ENCODE measurements around the gene ARHGEF6. TPM values are rescaled to one million over a fixed set of nuclear protein-coding genes. Genes with fewer than 3 reads are reported as not detected.

ARHGEF6 gene
- total RNA-seq, 1 donor from 2014 or later, result 0.98 TPM

DNA sequence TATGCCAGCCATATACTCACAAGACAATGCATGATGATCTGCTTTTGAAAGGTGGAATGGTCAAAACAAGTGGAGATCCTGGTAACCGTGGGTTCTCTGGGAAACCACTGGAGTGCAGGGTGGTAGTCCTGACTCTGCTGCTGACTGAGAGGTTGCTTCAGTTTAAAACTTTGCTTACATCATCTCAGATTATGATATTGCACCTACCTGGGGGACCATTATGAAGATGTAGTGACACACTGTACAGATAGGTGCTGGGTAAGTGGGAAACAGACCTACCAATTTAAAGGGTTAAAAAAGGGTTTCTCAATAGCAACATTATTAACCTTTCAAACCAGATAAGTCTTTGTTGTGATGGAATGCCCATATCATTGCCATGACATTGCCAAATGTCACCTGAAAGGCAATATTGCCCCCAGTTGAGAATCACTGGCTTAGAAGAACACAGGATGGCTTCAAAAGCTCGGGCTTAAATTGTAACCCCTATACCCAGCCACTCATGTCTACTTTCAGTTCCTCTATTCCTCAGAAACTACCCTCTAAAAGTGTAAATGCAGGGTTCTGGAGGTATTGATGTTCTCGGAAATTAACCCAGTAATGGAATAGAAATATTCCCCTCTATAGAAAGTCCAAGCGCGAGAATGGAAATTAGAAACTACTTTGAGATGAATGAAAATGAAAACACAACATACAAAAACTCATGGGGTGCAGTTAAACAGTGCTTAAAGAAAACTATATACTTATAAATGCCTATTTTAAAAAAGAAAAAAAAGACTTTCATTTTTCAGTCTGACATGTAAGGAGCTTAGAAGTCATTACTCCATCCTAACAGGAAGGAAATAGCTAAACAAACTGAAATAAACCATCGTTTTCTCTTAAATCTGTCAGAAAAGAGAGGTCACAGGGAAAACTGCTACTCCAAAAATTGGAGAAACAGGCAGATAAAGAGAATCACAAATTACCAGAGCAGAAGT, 65.8 kb downstream of the ARHGEF6 start:
- no peak for DNase-seq (ENCODE audit: low spot score in 2 of 2, unreplicated experiment in 2 of 2)
- H3K36me3 Mint-ChIP-seq, result no peaks in the 10 kb centered on the region
- H3K27me3 Mint-ChIP-seq (ENCODE audit: low read depth), result no peaks in the 10 kb centered on the region
- no peak overlapping the region for H3K27ac Mint-ChIP-seq
- TF ChIP-seq, protein P1, sequence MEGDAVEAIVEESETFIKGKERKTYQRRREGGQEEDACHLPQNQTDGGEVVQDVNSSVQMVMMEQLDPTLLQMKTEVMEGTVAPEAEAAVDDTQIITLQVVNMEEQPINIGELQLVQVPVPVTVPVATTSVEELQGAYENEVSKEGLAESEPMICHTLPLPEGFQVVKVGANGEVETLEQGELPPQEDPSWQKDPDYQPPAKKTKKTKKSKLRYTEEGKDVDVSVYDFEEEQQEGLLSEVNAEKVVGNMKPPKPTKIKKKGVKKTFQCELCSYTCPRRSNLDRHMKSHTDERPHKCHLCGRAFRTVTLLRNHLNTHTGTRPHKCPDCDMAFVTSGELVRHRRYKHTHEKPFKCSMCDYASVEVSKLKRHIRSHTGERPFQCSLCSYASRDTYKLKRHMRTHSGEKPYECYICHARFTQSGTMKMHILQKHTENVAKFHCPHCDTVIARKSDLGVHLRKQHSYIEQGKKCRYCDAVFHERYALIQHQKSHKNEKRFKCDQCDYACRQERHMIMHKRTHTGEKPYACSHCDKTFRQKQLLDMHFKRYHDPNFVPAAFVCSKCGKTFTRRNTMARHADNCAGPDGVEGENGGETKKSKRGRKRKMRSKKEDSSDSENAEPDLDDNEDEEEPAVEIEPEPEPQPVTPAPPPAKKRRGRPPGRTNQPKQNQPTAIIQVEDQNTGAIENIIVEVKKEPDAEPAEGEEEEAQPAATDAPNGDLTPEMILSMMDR (IDR thresholded peaks at IDR 0.05; ENCODE audit: unreplicated experiment), result no peak
- H3K9me3 Mint-ChIP-seq, result peaks cover 3% of the 10 kb centered on the region
- H3K4me1 Mint-ChIP-seq, result no peaks in the 10 kb centered on the region
- no peak overlapping the region for H3K4me3 Mint-ChIP-seq

DNA sequence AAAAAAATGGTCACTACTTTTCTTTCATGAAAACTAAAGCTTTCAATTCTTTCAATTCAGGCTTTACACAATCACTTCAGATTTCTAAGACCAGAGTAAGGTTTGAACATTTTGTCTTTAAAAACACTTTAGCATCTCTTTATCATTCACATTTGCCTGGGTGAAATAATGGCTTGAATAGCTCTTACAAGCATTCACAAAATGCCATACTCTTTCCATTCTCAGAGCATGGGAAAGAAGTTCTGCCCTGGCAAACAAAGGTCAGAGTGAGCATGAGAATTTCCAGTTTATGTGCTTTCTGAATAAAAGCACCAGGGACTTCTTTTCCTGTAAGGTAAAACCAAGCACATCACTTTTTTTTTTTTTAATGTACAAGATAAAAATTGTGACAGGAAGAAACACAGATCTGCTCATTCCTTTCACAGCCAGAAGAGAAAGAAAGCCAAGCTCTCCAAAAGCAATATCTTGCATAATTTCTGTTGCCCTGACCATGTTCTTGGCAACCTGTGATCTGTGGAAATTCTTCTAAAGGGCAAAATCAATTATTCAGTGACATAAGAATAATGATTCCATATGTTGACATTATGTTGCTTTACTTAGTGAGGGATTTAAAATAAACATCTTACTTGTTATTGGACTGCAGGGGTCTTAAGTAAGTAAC, 68.0 kb downstream of the ARHGEF6 start:
- Mint-ChIP-seq H3K27me3 (ENCODE audit: low read depth) (no peaks in the 10 kb centered on the region), H3K27ac (no peak overlapping the region), H3K9me3 (peaks cover 3% of the 10 kb centered on the region), H3K36me3 (no peaks in the 10 kb centered on the region), H3K4me1 (no peaks in the 10 kb centered on the region), H3K4me3 (no peak overlapping the region)
- TF ChIP-seq, protein P1 (IDR thresholded peaks at IDR 0.05; ENCODE audit: unreplicated experiment), result no peak
- no peak for DNase-seq (ENCODE audit: low spot score in 2 of 2, unreplicated experiment in 2 of 2)

DNA sequence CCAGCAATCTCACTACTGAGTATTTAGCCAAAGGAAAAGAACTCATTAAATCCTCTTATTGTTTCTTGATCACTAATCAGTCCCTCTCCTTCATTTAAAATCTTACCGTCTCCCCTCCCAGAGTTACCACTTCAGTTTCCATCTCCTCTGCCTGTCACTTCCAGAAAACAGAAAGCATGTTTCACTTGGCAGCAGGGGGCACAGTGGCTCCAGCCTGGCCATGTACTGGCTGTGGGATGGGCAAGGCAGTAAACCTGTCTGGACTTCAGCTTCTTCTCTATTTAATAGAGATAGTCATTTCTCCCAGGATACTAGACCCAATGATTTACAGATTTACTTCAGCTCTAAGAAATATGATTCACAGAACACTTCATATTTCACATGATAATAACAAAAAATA, 69.6 kb downstream of the ARHGEF6 start:
- H3K36me3 Mint-ChIP-seq, result no peaks in the 10 kb centered on the region
- TF ChIP-seq, protein P1 (IDR thresholded peaks at IDR 0.05; ENCODE audit: unreplicated experiment), result no peak
- DNase-seq (ENCODE audit: low spot score in 2 of 2, unreplicated experiment in 2 of 2), result no peak
- H3K4me3 Mint-ChIP-seq, result no peak overlapping the region
- no peaks in the 10 kb centered on the region for H3K4me1 Mint-ChIP-seq
- H3K27me3 Mint-ChIP-seq (ENCODE audit: low read depth), result no peaks in the 10 kb centered on the region
- peaks cover 1% of the 10 kb centered on the region for H3K9me3 Mint-ChIP-seq
- H3K27ac Mint-ChIP-seq, result no peak overlapping the region

DNA sequence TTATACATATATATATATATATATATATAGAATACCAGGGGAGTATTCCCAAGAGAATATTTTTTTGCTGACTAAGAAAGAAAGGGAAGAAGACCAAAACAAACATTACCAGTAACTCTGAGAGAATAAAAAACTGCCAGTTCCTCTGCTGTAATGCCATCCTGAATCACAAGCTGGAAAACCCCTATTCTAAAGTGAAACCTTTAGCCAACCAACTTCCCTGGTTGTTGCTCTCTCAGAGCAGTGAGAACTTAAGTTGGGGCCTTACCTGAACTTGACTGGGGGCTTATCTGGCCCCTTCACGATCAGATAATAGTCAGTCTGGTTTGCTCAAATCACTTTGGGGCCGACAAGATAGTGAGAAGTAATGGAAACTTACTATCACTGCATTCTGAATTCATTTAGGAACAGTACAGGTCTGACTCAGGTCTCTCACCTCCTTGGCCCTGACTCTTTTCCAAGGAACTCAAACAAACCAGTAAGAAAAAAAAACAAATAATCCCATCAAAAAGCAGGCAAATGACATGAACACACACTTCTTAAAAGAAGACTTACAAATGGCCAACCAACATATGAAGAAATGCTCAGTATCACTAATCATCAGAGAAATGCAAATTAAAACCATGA, 70.3 kb downstream of the ARHGEF6 start:
- no peaks in the 10 kb centered on the region for H3K27me3 Mint-ChIP-seq (ENCODE audit: low read depth)
- H3K27ac Mint-ChIP-seq, result no peak overlapping the region
- H3K4me3 Mint-ChIP-seq, result no peak overlapping the region
- DNase-seq (ENCODE audit: low spot score in 2 of 2, unreplicated experiment in 2 of 2), result no peak
- no peaks in the 10 kb centered on the region for H3K36me3 Mint-ChIP-seq
- H3K4me1 Mint-ChIP-seq, result no peaks in the 10 kb centered on the region
- H3K9me3 Mint-ChIP-seq, result peaks cover 5% of the 10 kb centered on the region
- TF ChIP-seq, protein P1 (IDR thresholded peaks at IDR 0.05; ENCODE audit: unreplicated experiment), result no peak

DNA sequence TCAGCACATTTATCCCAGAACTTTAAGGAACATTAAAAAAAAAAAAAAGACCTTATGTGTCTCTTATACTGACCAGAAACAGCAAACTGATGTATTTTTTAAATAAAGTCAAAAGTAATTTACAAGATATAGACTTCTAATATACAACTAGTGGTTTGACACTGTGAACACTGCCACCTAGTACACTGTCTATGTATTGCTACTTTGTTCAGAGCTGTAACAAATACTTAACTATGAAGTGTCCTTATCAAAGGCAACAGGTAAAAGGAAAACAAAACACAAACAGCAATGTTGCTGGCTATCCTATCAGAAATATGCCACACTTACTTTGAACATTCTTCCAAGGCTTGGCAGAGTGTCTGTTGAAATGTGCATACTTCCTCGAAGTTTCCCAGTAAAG, 72.4 kb downstream of the ARHGEF6 start:
- Mint-ChIP-seq H3K4me3 (no peak overlapping the region), H3K36me3 (no peaks in the 10 kb centered on the region), H3K4me1 (no peaks in the 10 kb centered on the region), H3K9me3 (peaks cover 12% of the 10 kb centered on the region), H3K27ac (no peak overlapping the region), H3K27me3 (ENCODE audit: low read depth) (no peaks in the 10 kb centered on the region)
- DNase-seq (ENCODE audit: low spot score in 2 of 2, unreplicated experiment in 2 of 2), result no peak
- TF ChIP-seq, protein P1 (IDR thresholded peaks at IDR 0.05; ENCODE audit: unreplicated experiment), result peak; percentile 18
